Smooth muscle cell (in vitro differentiated cells): Measurements from ENCODE around the gene OBSCN. TPM values are rescaled to one million over a fixed set of nuclear protein-coding genes. Genes with fewer than 3 reads are reported as not detected.

ENCODE experiments used
- DNase-seq: peaks from one replicate; lab custom pipeline; 2025; ENCODE audit not compliant: unreplicated experiment; lab: John Stamatoyannopoulos, UW
- H2AFZ ChIP-seq: fragments of 200-600 bp; sonication (generic); 2 replicates; pipeline ENCODE4 v1.6.0; 2016; ENCODE audit warnings: antibody characterized with exemption, low read depth, mild to moderate bottlenecking
- H3F3A ChIP-seq: fragments of 200-600 bp; sonication (generic); 2 replicates; pipeline ENCODE4 v1.6.0; 2017; ENCODE audit warnings: antibody characterized with exemption, low read depth
- H3K27ac ChIP-seq: fragments of 200-600 bp; sonication (generic); 2 replicates; pipeline ENCODE4 v1.5.1; 2016; ENCODE audit warnings: low read depth, mild to moderate bottlenecking
- H3K27me3 ChIP-seq: fragments of 200-600 bp; sonication (generic); 2 replicates; pipeline ENCODE4 v1.6.1; 2016; ENCODE audit warnings: low read depth, mild to moderate bottlenecking
- H3K36me3 ChIP-seq: fragments of 200-600 bp; sonication (generic); 2 replicates; pipeline ENCODE4 v1.5.1; 2016; ENCODE audit warnings: low read depth
- H3K4me1 ChIP-seq: fragments of 200-600 bp; sonication (generic); 2 replicates; pipeline ENCODE4 v1.5.1; 2016; ENCODE audit warnings: low read depth
- H3K4me2 ChIP-seq: fragments of 200-600 bp; sonication (generic); 2 replicates; pipeline ENCODE4 v1.6.0; 2016; ENCODE audit warnings: mild to moderate bottlenecking
- H3K4me3 ChIP-seq: fragments of 200-600 bp; sonication (generic); 2 replicates; pipeline ENCODE4 v1.5.1; 2016; ENCODE audit warnings: mild to moderate bottlenecking
- H3K79me2 ChIP-seq: fragments of 200-600 bp; sonication (generic); 2 replicates; pipeline ENCODE4 v1.6.0; 2016; ENCODE audit warnings: low read depth, mild to moderate bottlenecking
- H3K9ac ChIP-seq: fragments of 200-600 bp; sonication (generic); 2 replicates; pipeline ENCODE4 v1.6.0; 2016; ENCODE audit warnings: low read depth
- H3K9me3 ChIP-seq: fragments of 200-600 bp; sonication (generic); replicated peaks from 2 replicates; pipeline ENCODE4 v1.5.1; 2016; ENCODE audit warnings: low read depth
- H4K20me1 ChIP-seq: fragments of 200-600 bp; sonication (generic); 2 replicates; pipeline ENCODE4 v1.6.0; 2016; ENCODE audit warnings: low read depth
- CTCF ChIP-seq: fragments of 200-600 bp; sonication (generic); IDR thresholded peaks from 2 replicates; pipeline ENCODE4 v1.5.1; 2017; ENCODE audit warnings: borderline replicate concordance, mild to moderate bottlenecking, antibody characterized with exemption; ENCODE audit not compliant: insufficient read depth, poor library complexity, severe bottlenecking
- WGBS: methylation state at CpG from one replicate; pipeline ENCODE4 v1.1.7; 2016; ENCODE audit warnings: low lambda C conversion rate; 5-methylcytosine and 5-hydroxymethylcytosine counted together
- polyA plus RNA-seq: library from polyadenylated mRNA; unstranded; fragments of >200 nt; fragmentation: Nextera tagmentation; extraction: Ambion mirVana; gene quantifications from 2 replicates; pipeline ENCODE4 v1.2.1, GENCODE V29; 2016
- total RNA-seq: library from RNA; depleted of rRNA; stranded (reverse); fragments of >200 nt; gene quantifications from 2 replicates; pipeline ENCODE4 v1.2.3, GENCODE V29; 2014

Gene OBSCN
- total and polyA plus RNA-seq, 2 experiments from 2014 or later, result 3.8 to 10.6 TPM

- H3K79me2 ChIP-seq, result peaks cover 12% of the 10 kb centered on the region
- H3K4me2 ChIP-seq, result peak overlapping the region; percentile 97
- peak overlapping the region; percentile 100 for H3K27ac ChIP-seq
- no peak for DNase-seq
- H3K36me3 ChIP-seq, result no peaks in the 10 kb centered on the region
- H3K4me1 ChIP-seq, result peaks cover 13% of the 10 kb centered on the region
- H3K9me3 ChIP-seq, result no peaks in the 10 kb centered on the region
- H4K20me1 ChIP-seq, result no peaks in the 10 kb centered on the region
- no peak overlapping the region for H2AFZ ChIP-seq
- no peak for TF ChIP-seq CTCF
- WGBS, result 70% methylated on average over 20 of the region's 20 CpGs
- H3F3A ChIP-seq, result no peaks in the 10 kb centered on the region
- peak overlapping the region; percentile 67 for H3K4me3 ChIP-seq
- H3K27me3 ChIP-seq, result no peaks in the 10 kb centered on the region
- H3K9ac ChIP-seq, result peak overlapping the region; percentile 85
These were observed 43.1 kb upstream of the OBSCN start for GRCh38 chr1:228164561-228165371.

GRCh38 chr1:228165372-228166169, 42.3 kb upstream of the OBSCN start, which contains the start of gene IBA57:
Gene IBA57 (plus strand): TSS chr1:228165804. CDS start chr1:228165817, 13 bp downstream.
- Histone ChIP-seq H3K4me3 (peak within 1 kb of the TSS; percentile 97), H4K20me1 (no peaks in the 10 kb centered on the region), H3K4me1 (peaks cover 13% of the 10 kb centered on the region), H3K27me3 (no peaks in the 10 kb centered on the region), H3F3A (no peaks in the 10 kb centered on the region), H2AFZ (no peak within 1 kb of the TSS), H3K9me3 (no peaks in the 10 kb centered on the region), H3K79me2 (peaks cover 12% of the 10 kb centered on the region), H3K4me2 (peak within 1 kb of the TSS; percentile 97), H3K9ac (peak within 1 kb of the TSS; percentile 97), H3K27ac (peak within 1 kb of the TSS; percentile 100), H3K36me3 (no peaks in the 10 kb centered on the region)
- peak; percentile 89 for TF ChIP-seq CTCF
- peak; percentile 98 for DNase-seq
- WGBS, result under 1% methylated on average over 59 of the region's 93 CpGs

- peak overlapping the region; percentile 100 for H3K27ac ChIP-seq
- peak; percentile 88 for DNase-seq
- H3K9ac ChIP-seq, result peak overlapping the region; percentile 97
- TF ChIP-seq CTCF, result peak; percentile 14
- peaks cover 12% of the 10 kb centered on the region for H3K79me2 ChIP-seq
- H2AFZ ChIP-seq, result no peak overlapping the region
- H3K36me3 ChIP-seq, result no peaks in the 10 kb centered on the region
- H3K4me1 ChIP-seq, result peaks cover 13% of the 10 kb centered on the region
- H3F3A ChIP-seq, result no peaks in the 10 kb centered on the region
- no peaks in the 10 kb centered on the region for H3K9me3 ChIP-seq
- H3K27me3 ChIP-seq, result no peaks in the 10 kb centered on the region
- 30% methylated on average over 22 of the region's 26 CpGs for WGBS
- H3K4me3 ChIP-seq, result peak overlapping the region; percentile 97
- no peaks in the 10 kb centered on the region for H4K20me1 ChIP-seq
- H3K4me2 ChIP-seq, result peak overlapping the region; percentile 94
These were observed 41.5 kb upstream of the OBSCN start for GRCh38 chr1:228166170-228166936.
